WTC11 (cell line): Measurements from ENCODE around the gene RPS18. TPM values are rescaled to one million over a fixed set of nuclear protein-coding genes. Genes with fewer than 3 reads are reported as not detected.
"Not testable (repeated sequence)": the region's sequence is repeated elsewhere in the genome, so short reads cannot be mapped to it uniquely, and the experiment has no call there.

Source experiments
- ATAC-seq: fragments of 200-7000 bp; cut with Tn5 transposase; 2 replicates; pipeline ENCODE4 v1.10.0; 2021; ENCODE audit warnings: mild to moderate bottlenecking, moderate library complexity
- CTCF ChIA-PET: fragments of 300-600 bp; sonication (Branson Sonifier 250); formaldehyde crosslinking; loops from one replicate; lab custom pipeline; 2021; ENCODE audit warnings: antibody characterized with exemption; lab: Charles Lee
- POLR2A ChIA-PET: fragments of 350-600 bp; sonication (Branson Sonifier 250); formaldehyde crosslinking; loops from one replicate; lab custom pipeline; 2021; ENCODE audit warnings: antibody characterized with exemption; lab: Charles Lee
- DNase-seq: peaks from one replicate; pipeline ENCODE4 v3.0.0; 2021; ENCODE audit warnings: low spot score
- H3K27ac Mint-ChIP-seq: 2 replicates; pipeline ENCODE4 v1.8.0; 2021; ENCODE audit warnings: mixed read lengths
- H3K27me3 Mint-ChIP-seq: 2 replicates; pipeline ENCODE4 v1.8.0; 2021; ENCODE audit warnings: low read depth, mild to moderate bottlenecking, moderate library complexity, mixed read lengths
- H3K36me3 Mint-ChIP-seq: 2 replicates; pipeline ENCODE4 v1.8.0; 2021; ENCODE audit warnings: mixed read lengths
- H3K4me1 Mint-ChIP-seq: 2 replicates; pipeline ENCODE4 v1.8.0; 2022; ENCODE audit warnings: mixed read lengths
- H3K4me3 Mint-ChIP-seq: 2 replicates; pipeline ENCODE4 v1.8.0; 2021; ENCODE audit warnings: mild to moderate bottlenecking, moderate library complexity, mixed read lengths
- H3K9me3 Mint-ChIP-seq: 2 replicates; pipeline ENCODE4 v1.8.0; 2021; ENCODE audit warnings: mixed read lengths
- ARID4B ChIP-seq: sonication (generic); formaldehyde crosslinking; IDR thresholded peaks from 2 replicates; pipeline ENCODE4 v1.8.0; 2023; ENCODE audit warnings: missing genetic modification reagents, mild to moderate bottlenecking, borderline replicate concordance
- ATF2 ChIP-seq: sonication (generic); formaldehyde crosslinking; IDR thresholded peaks from 2 replicates; pipeline ENCODE4 v1.8.1; 2022; ENCODE audit warnings: low read depth, missing genetic modification reagents, borderline replicate concordance
- CREM ChIP-seq: sonication (generic); formaldehyde crosslinking; IDR thresholded peaks from 2 replicates; pipeline ENCODE4 v1.8.1; 2022; ENCODE audit warnings: mild to moderate bottlenecking, missing genetic modification reagents, moderate library complexity
- ERG ChIP-seq: fragments of 250-450 bp; sonication (Bioruptor Pico); IDR thresholded peaks from 2 replicates; pipeline ENCODE4 v1.8.0; 2021; ENCODE audit warnings: mild to moderate bottlenecking
- GABPB1 ChIP-seq: sonication (generic); formaldehyde crosslinking; IDR thresholded peaks from 2 replicates; pipeline ENCODE4 v1.8.1; 2023; ENCODE audit warnings: mild to moderate bottlenecking, missing genetic modification reagents
- GTF2I ChIP-seq: fragments of 250-450 bp; sonication (Bioruptor Pico); conservative IDR thresholded peaks from 2 replicates; pipeline ENCODE4 v1.4.0; 2021; ENCODE audit warnings: mild to moderate bottlenecking
- NFE2L1 ChIP-seq: sonication (generic); formaldehyde crosslinking; IDR thresholded peaks from 2 replicates; pipeline ENCODE4 v1.8.1; 2023; ENCODE audit warnings: missing genetic modification reagents
- RELA ChIP-seq: sonication (generic); formaldehyde crosslinking; IDR thresholded peaks from 2 replicates; pipeline ENCODE4 v1.8.1; 2022; ENCODE audit warnings: missing genetic modification reagents, mild to moderate bottlenecking, borderline replicate concordance
- RORB ChIP-seq: fragments of 250-450 bp; sonication (Bioruptor Pico); IDR thresholded peaks from 2 replicates; pipeline ENCODE4 v1.9.0; 2021; ENCODE audit warnings: mild to moderate bottlenecking
- SMAD4 ChIP-seq: sonication (generic); formaldehyde crosslinking; IDR thresholded peaks from 2 replicates; pipeline ENCODE4 v1.8.0; 2022; ENCODE audit warnings: mild to moderate bottlenecking, missing genetic modification reagents
- SOX15 ChIP-seq: fragments of 250-450 bp; sonication (Bioruptor Pico); IDR thresholded peaks from 2 replicates; pipeline ENCODE4 v1.9.0; 2021; ENCODE audit warnings: mild to moderate bottlenecking
- STAT6 ChIP-seq: sonication (generic); formaldehyde crosslinking; conservative IDR thresholded peaks from 2 replicates; pipeline ENCODE4 v1.8.1; 2023; ENCODE audit warnings: mild to moderate bottlenecking, low read depth, missing genetic modification reagents, moderate library complexity
- TCF7 ChIP-seq: sonication (generic); formaldehyde crosslinking; IDR thresholded peaks from 2 replicates; pipeline ENCODE4 v1.8.0; 2022; ENCODE audit warnings: mild to moderate bottlenecking, low read depth, missing genetic modification reagents, moderate library complexity
- USF1 ChIP-seq: sonication (generic); formaldehyde crosslinking; IDR thresholded peaks from 2 replicates; pipeline ENCODE4 v1.8.0; 2022; ENCODE audit warnings: mild to moderate bottlenecking, missing genetic modification reagents
- USF2 ChIP-seq: sonication (generic); formaldehyde crosslinking; IDR thresholded peaks from 2 replicates; pipeline ENCODE4 v1.8.1; 2023; ENCODE audit warnings: mild to moderate bottlenecking, missing genetic modification reagents, moderate library complexity
- ZBTB21 ChIP-seq: sonication (generic); formaldehyde crosslinking; IDR thresholded peaks from 2 replicates; pipeline ENCODE4 v1.8.1; 2023; ENCODE audit warnings: mild to moderate bottlenecking, missing genetic modification reagents, borderline replicate concordance
- ZNF219 ChIP-seq: sonication (generic); formaldehyde crosslinking; IDR thresholded peaks from 2 replicates; pipeline ENCODE4 v1.8.0; 2023; ENCODE audit warnings: missing genetic modification reagents, mild to moderate bottlenecking, borderline replicate concordance
- ZNF232 ChIP-seq: sonication (generic); formaldehyde crosslinking; IDR thresholded peaks from 2 replicates; pipeline ENCODE4 v1.8.0; 2022; ENCODE audit warnings: mild to moderate bottlenecking, missing genetic modification reagents
- ZNF396 ChIP-seq: fragments of 250-450 bp; sonication (Bioruptor Pico); IDR thresholded peaks from 2 replicates; pipeline ENCODE4 v1.8.0; 2021; ENCODE audit warnings: mild to moderate bottlenecking, moderate library complexity, borderline replicate concordance
- ZNF423 ChIP-seq: fragments of 250-450 bp; sonication (Bioruptor Pico); IDR thresholded peaks from 2 replicates; pipeline ENCODE4 v2.1.2; 2022; ENCODE audit warnings: mild to moderate bottlenecking, moderate library complexity
- total RNA-seq: library from RNA; stranded (reverse); gene quantifications from 3 replicates; pipeline ENCODE4 v1.2.3, GENCODE V29; 2021

Gene RPS18
- total RNA-seq, 1 experiment from 2014 or later = 2,857 TPM

- TF ChIP-seq NFE2L1 (CRISPR knock-in tag) (no peak), GABPB1 (no peak)
- TF ChIP-seq, all 79 proteins: peak for 0
Measured at GRCh38 chr6:33279257-33279695, 7.4 kb downstream of the RPS18 start (continued).

- peak; percentile 72 for DNase-seq
- no peaks in the 10 kb centered on the region for H3K27me3 Mint-ChIP-seq
- TF ChIP-seq ZNF219 (CRISPR knock-in tag) = no peak
- TF ChIP-seq ZNF423 (CRISPR knock-in tag) = peak; percentile 67
- TF ChIP-seq, all 79 proteins: peak for 1
- Mint-ChIP-seq H3K4me3 (no peak overlapping the region), H3K4me1 (peaks cover 26% of the 10 kb centered on the region), H3K9me3 (no peaks in the 10 kb centered on the region), H3K27ac (no peak overlapping the region), H3K36me3 (peaks cover 27% of the 10 kb centered on the region)
- ChIA-PET CTCF (interaction anchor here (0.6 to 1.0 kb wide), 4 partner anchors 10 to 33 kb away, joined by 3 to 4 read pairs (median 4); partner anchors contain the start of gene PFDN6), POLR2A (no interaction called here)
- ATAC-seq = peak; percentile 33
Measured at GRCh38 chr6:33279971-33280511, 8.2 kb downstream of the RPS18 start.

- CTCF ChIA-PET = no interaction called here
- Mint-ChIP-seq H3K27me3 (no peaks in the 10 kb centered on the region), H3K27ac (peak overlapping the region; percentile 68; the same call in 1 of the 2 replicates), H3K4me1 (peaks cover 21% of the 10 kb centered on the region), H3K4me3 (no peak overlapping the region), H3K9me3 (no peaks in the 10 kb centered on the region), H3K36me3 (peaks cover 22% of the 10 kb centered on the region)
- ATAC-seq = no peak
- POLR2A ChIA-PET = no interaction called here
- DNase-seq = no peak
- TF ChIP-seq USF1 (CRISPR knock-in tag) (no peak), ZNF219 (CRISPR knock-in tag) (no peak), STAT6 (CRISPR knock-in tag) (no peak), ATF2 (CRISPR knock-in tag) (no peak), RORB (no peak), ARID4B (CRISPR knock-in tag) (no peak), GTF2I (CRISPR knock-in tag) (no peak), ZNF232 (CRISPR knock-in tag) (no peak), TCF7 (CRISPR knock-in tag) (no peak), USF2 (no peak), ZBTB21 (CRISPR knock-in tag) (no peak), SMAD4 (CRISPR knock-in tag) (no peak), CREM (CRISPR knock-in tag) (no peak), ZNF396 (CRISPR knock-in tag) (no peak), RELA (CRISPR knock-in tag) (no peak), ERG (CRISPR knock-in tag) (no peak), SOX15 (CRISPR knock-in tag) (no peak)
Measured at GRCh38 chr6:33280539-33280938, 8.7 kb downstream of the RPS18 start.

GRCh38 chr6:33285214-33285613 lies 13.3 kb downstream of the RPS18 start:
- H3K9me3 Mint-ChIP-seq, ATAC-seq, H3K4me3 Mint-ChIP-seq, DNase-seq, H3K27me3 Mint-ChIP-seq, H3K27ac Mint-ChIP-seq, CTCF ChIA-PET, POLR2A ChIA-PET: not testable (repeated sequence)
- peaks cover 20% of the 10 kb centered on the region for H3K4me1 Mint-ChIP-seq
- H3K36me3 Mint-ChIP-seq = peaks cover 27% of the 10 kb centered on the region
